Osteoblast (primary cell): Measurements from ENCODE around the gene TMEM54. TPM values are rescaled to one million over a fixed set of nuclear protein-coding genes. Genes with fewer than 3 reads are reported as not detected.

ENCODE experiments used
- DNase-seq: peaks from one replicate; pipeline ENCODE4 v3.0.0; 2011; ENCODE audit warnings: low spot score, mixed read lengths; ENCODE audit not compliant: insufficient read length; ENCODE audit errors: missing footprints
- H2AFZ ChIP-seq: 2 replicates; pipeline ENCODE4 v1.6.0; 2011; ENCODE audit warnings: mild to moderate bottlenecking, low read length
- H3K27ac ChIP-seq: 2 replicates; pipeline ENCODE4 v1.5.1; 2011; ENCODE audit warnings: mild to moderate bottlenecking, low read depth, low read length, moderate library complexity
- H3K27me3 ChIP-seq: 2 replicates; pipeline ENCODE4 v1.6.0; 2012; ENCODE audit warnings: mild to moderate bottlenecking, control low read depth, inconsistent platforms, low read length, moderate library complexity; ENCODE audit not compliant: insufficient read depth
- H3K36me3 ChIP-seq: 2 replicates; pipeline ENCODE4 v1.5.1; 2011; ENCODE audit warnings: mild to moderate bottlenecking, low read length, control low read depth, moderate library complexity; ENCODE audit not compliant: insufficient read depth
- H3K4me1 ChIP-seq: 2 replicates; pipeline ENCODE4 v1.5.1; 2011; ENCODE audit warnings: mild to moderate bottlenecking, low read length, control low read depth, moderate library complexity; ENCODE audit not compliant: insufficient read depth
- H3K4me2 ChIP-seq: 2 replicates; pipeline ENCODE4 v1.6.0; 2011; ENCODE audit warnings: mild to moderate bottlenecking, low read length; ENCODE audit not compliant: insufficient read depth
- H3K4me3 ChIP-seq: fragments of 200-600 bp; sonication (generic); 3 replicates; pipeline ENCODE4 v1.5.1; 2012; ENCODE audit warnings: mild to moderate bottlenecking, low read length, inconsistent platforms; ENCODE audit not compliant: insufficient read depth
- H3K79me2 ChIP-seq: 2 replicates; pipeline ENCODE4 v1.6.0; 2012; ENCODE audit warnings: mild to moderate bottlenecking, low read length, control low read depth, inconsistent platforms; ENCODE audit not compliant: insufficient read depth
- H3K9me3 ChIP-seq: 2 replicates; pipeline ENCODE4 v1.5.1; 2011; ENCODE audit warnings: low read depth, low read length, control low read depth
- H4K20me1 ChIP-seq: 2 replicates; pipeline ENCODE4 v1.6.0; 2012; ENCODE audit warnings: mild to moderate bottlenecking, low read length, control low read depth; ENCODE audit not compliant: insufficient read depth
- total RNA-seq: library from RNA; depleted of rRNA; stranded (reverse); fragments of >200 nt; gene quantifications from 2 replicates; pipeline ENCODE4 v1.2.3, GENCODE V29; 2012
- TF ChIP-seq, protein P1 (sequence below): IDR thresholded peaks from 2 replicates; pipeline ENCODE4 v1.5.1; 2011; ENCODE audit warnings: mild to moderate bottlenecking, low read depth, low read length, moderate library complexity; ENCODE audit errors: extremely low read depth

TMEM54 gene
- total RNA-seq, 1 donor: 22.4 TPM

DNA sequence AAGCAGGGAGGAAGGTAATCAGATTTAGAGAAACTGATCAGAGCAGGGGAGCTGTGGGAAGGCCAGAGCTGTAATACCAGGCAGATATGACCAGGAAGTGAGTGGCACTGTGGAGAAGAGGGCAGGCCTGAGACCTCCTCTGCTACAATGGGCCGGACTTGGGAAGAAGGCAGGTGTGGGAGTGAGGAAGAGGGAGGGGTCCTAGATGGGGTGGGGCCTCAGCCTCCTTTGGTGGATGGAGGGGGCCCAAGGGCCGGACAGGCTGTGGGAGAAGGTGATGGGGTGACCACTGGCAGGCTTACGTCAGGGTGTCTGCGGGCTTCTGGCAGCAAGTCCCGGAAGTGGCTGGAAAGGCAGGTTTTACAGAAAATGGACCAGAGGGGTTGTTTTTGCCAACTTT, 19.9 kb downstream of the TMEM54 start:
- H3K4me2 ChIP-seq: no peak overlapping the region
- no peak overlapping the region for H3K27ac ChIP-seq
- H3K4me1 ChIP-seq: no peaks in the 10 kb centered on the region
- TF ChIP-seq, protein P1, sequence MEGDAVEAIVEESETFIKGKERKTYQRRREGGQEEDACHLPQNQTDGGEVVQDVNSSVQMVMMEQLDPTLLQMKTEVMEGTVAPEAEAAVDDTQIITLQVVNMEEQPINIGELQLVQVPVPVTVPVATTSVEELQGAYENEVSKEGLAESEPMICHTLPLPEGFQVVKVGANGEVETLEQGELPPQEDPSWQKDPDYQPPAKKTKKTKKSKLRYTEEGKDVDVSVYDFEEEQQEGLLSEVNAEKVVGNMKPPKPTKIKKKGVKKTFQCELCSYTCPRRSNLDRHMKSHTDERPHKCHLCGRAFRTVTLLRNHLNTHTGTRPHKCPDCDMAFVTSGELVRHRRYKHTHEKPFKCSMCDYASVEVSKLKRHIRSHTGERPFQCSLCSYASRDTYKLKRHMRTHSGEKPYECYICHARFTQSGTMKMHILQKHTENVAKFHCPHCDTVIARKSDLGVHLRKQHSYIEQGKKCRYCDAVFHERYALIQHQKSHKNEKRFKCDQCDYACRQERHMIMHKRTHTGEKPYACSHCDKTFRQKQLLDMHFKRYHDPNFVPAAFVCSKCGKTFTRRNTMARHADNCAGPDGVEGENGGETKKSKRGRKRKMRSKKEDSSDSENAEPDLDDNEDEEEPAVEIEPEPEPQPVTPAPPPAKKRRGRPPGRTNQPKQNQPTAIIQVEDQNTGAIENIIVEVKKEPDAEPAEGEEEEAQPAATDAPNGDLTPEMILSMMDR: no peak
- no peaks in the 10 kb centered on the region for H3K9me3 ChIP-seq
- peaks cover 30% of the 10 kb centered on the region for H3K27me3 ChIP-seq
- no peaks in the 10 kb centered on the region for H4K20me1 ChIP-seq
- no peak overlapping the region for H3K4me3 ChIP-seq
- no peaks in the 10 kb centered on the region for H3K79me2 ChIP-seq
- H3K36me3 ChIP-seq: no peaks in the 10 kb centered on the region
- DNase-seq: peak; percentile 74
- H2AFZ ChIP-seq: no peak overlapping the region

DNA sequence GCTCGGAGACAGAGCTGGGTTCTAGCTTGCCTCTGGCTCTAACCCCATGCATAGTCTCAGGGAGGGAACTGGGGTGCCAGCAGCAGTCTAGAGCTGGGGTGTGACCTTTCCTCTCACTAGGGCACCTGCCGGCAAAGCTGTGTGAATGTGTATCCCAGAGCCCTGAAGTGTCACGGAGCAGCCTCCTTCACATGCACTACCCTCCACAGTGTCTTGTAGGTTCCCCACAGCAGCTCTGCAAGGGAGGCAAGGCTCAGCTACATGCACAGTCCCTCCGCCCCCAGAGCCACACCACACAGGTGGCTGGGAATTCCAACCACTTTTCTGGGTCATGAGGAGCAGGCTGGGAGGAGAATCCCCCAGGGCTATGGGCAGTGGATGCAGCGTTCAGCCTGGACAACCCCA, 22.6 kb downstream of the TMEM54 start:
- H3K36me3 ChIP-seq: no peaks in the 10 kb centered on the region
- DNase-seq: no peak
- no peaks in the 10 kb centered on the region for H4K20me1 ChIP-seq
- no peaks in the 10 kb centered on the region for H3K4me1 ChIP-seq
- H3K79me2 ChIP-seq: no peaks in the 10 kb centered on the region
- TF ChIP-seq, protein P1: no peak
- H3K4me2 ChIP-seq: no peak overlapping the region
- H3K9me3 ChIP-seq: no peaks in the 10 kb centered on the region
- no peak overlapping the region for H3K27ac ChIP-seq
- H2AFZ ChIP-seq: no peak overlapping the region
- no peak overlapping the region for H3K4me3 ChIP-seq
- peaks cover 7% of the 10 kb centered on the region for H3K27me3 ChIP-seq

DNA sequence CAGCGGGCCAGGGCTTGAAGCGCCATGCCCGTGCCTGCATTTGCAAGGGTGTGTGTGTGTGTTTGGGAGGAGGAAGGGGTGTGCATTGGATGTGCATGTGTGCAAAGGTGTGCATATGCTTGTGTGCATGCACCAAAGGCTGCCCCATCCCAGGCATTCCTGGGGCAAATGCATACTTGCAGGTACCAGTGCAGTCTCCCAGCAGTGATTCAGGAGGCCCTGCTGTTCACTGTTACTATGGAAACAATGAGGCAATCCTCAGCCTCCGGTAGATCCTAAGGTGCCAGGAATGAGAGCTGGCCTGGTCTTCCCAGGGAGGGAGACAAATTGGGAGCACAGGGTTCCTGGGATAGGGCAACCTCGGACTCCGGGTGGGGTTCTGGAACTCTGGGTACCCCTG, 23.0 kb downstream of the TMEM54 start:
- TF ChIP-seq, protein P1: no peak
- H3K4me3 ChIP-seq: no peak overlapping the region
- H2AFZ ChIP-seq: no peak overlapping the region
- H3K4me1 ChIP-seq: no peaks in the 10 kb centered on the region
- no peak overlapping the region for H3K27ac ChIP-seq
- no peaks in the 10 kb centered on the region for H4K20me1 ChIP-seq
- no peaks in the 10 kb centered on the region for H3K9me3 ChIP-seq
- H3K36me3 ChIP-seq: no peaks in the 10 kb centered on the region
- peak; percentile 92 for DNase-seq
- peaks cover 5% of the 10 kb centered on the region for H3K27me3 ChIP-seq
- H3K79me2 ChIP-seq: no peaks in the 10 kb centered on the region
- H3K4me2 ChIP-seq: no peak overlapping the region

DNA sequence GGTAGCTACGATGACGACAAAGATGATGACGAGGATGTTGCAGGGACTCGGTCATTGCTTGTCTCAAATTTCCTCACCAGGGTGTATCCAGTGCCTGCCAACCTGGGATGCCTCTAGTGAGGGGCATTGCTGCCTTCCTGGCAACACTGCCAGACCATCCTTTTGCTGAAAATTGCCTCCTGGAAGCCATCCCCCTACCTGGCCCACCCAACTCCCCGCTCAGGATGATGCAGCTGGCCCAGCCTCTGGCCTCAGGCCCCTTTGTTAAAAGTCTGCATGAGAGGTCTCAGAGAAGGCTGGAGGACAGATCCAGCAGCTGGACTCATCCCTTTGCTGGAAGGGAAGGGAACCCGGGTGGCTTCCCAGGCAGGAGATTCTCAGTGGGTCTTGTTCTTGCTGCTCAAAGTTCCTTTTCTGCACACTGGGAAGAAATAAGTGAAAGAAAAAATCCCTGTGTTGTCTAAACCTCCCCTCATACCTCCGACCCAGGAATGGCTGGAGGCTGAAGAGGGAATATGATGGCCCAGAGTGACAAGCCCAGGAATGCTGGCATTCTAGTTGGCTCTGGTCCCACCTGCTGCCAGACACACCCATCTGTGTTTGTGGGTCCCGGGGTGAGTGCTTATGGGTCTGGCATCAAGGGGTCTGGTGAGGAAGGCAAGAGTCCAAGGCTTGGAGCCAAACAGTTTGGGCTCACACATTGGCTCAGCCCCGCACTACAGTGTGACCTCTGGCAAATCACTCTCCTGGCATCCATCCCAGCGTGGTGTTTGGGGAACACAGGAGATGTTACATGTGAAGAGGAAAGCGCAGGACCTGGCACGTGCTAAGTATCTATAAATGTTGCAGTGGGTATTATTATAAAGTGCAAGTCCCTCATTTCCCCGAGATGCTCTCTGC, 23.7 kb downstream of the TMEM54 start:
- Histone ChIP-seq H2AFZ (no peak overlapping the region), H4K20me1 (no peaks in the 10 kb centered on the region), H3K36me3 (no peaks in the 10 kb centered on the region), H3K4me1 (no peaks in the 10 kb centered on the region), H3K27me3 (peaks cover 5% of the 10 kb centered on the region), H3K9me3 (no peaks in the 10 kb centered on the region), H3K4me3 (no peak overlapping the region), H3K27ac (no peak overlapping the region), H3K79me2 (no peaks in the 10 kb centered on the region), H3K4me2 (no peak overlapping the region)
- peak; percentile 74 for DNase-seq
- TF ChIP-seq, protein P1: no peak
